Measurements from ENCODE around the gene AFF3. TPM values are rescaled to one million over a fixed set of nuclear protein-coding genes. Genes with fewer than 3 reads are reported as not detected.

AFF3 gene
- total RNA-seq, 6 experiments from 2014 or later, result 0.80 to 8.2 (median 6.8) TPM

GRCh38 chr2:99880964-99881294 is 261.5 kb downstream of the AFF3 start:
- peak overlapping the region; percentile 93 for H3K27ac Mint-ChIP-seq
- H3K4me3 Mint-ChIP-seq, result 0 out of 2 replicates have a peak overlapping the region, but pooled peaks have one; percentile 76
- DNase-seq, result no peak
- TF ChIP-seq CTCF (IDR thresholded peaks at IDR 0.05), result no peak
- 0 out of 2 replicates have a peak, but pooled peaks cover 2% of the 10 kb centered on the region for H3K9me3 Mint-ChIP-seq
- H3K36me3 Mint-ChIP-seq (ENCODE audit: low read depth), result peaks cover 10% of the 10 kb centered on the region; the same call in 1 of the 2 replicates
- H3K27me3 Mint-ChIP-seq (ENCODE audit: insufficient read depth), result no peaks in the 10 kb centered on the region; the same call in none of the 2 replicates
- H3K4me1 Mint-ChIP-seq (ENCODE audit: low read depth), result peaks cover 80% of the 10 kb centered on the region

GRCh38 chr2:99880148-99880963 is 262.0 kb downstream of the AFF3 start:
- Mint-ChIP-seq H3K4me1 (ENCODE audit: low read depth) (peaks cover 80% of the 10 kb centered on the region), H3K9me3 (0 out of 2 replicates have a peak, but pooled peaks cover 5% of the 10 kb centered on the region), H3K27ac (peak overlapping the region; percentile 93), H3K4me3 (peak overlapping the region; percentile 76), H3K36me3 (ENCODE audit: low read depth) (peaks cover 11% of the 10 kb centered on the region; the same call in 1 of the 2 replicates), H3K27me3 (ENCODE audit: insufficient read depth) (no peaks in the 10 kb centered on the region; the same call in none of the 2 replicates)
- TF ChIP-seq CTCF (IDR thresholded peaks at IDR 0.05), result no peak
- DNase-seq, result peak; percentile 86

- TF ChIP-seq CTCF (IDR thresholded peaks at IDR 0.05), result no peak
- Mint-ChIP-seq H3K27me3 (ENCODE audit: insufficient read depth) (peaks cover 2% of the 10 kb centered on the region), H3K36me3 (ENCODE audit: low read depth) (peaks cover 11% of the 10 kb centered on the region; the same call in 1 of the 2 replicates), H3K4me3 (peak overlapping the region; percentile 76), H3K9me3 (0 out of 2 replicates have a peak, but pooled peaks cover 5% of the 10 kb centered on the region), H3K27ac (peak overlapping the region; percentile 93), H3K4me1 (ENCODE audit: low read depth) (peaks cover 80% of the 10 kb centered on the region)
- no peak for DNase-seq
These were observed 262.9 kb downstream of the AFF3 start for GRCh38 chr2:99879481-99879880.

- no peak for TF ChIP-seq CTCF (IDR thresholded peaks at IDR 0.05)
- DNase-seq, result peak; percentile 76
- 0 out of 2 replicates have a peak, but pooled peaks cover 5% of the 10 kb centered on the region for H3K9me3 Mint-ChIP-seq
- H3K27ac Mint-ChIP-seq, result peak overlapping the region; percentile 93
- peak overlapping the region; percentile 73 for H3K4me3 Mint-ChIP-seq
- H3K27me3 Mint-ChIP-seq (ENCODE audit: insufficient read depth), result peaks cover 2% of the 10 kb centered on the region
- peaks cover 11% of the 10 kb centered on the region; the same call in 1 of the 2 replicates for H3K36me3 Mint-ChIP-seq (ENCODE audit: low read depth)
- peaks cover 78% of the 10 kb centered on the region for H3K4me1 Mint-ChIP-seq (ENCODE audit: low read depth)
These were observed 263.6 kb downstream of the AFF3 start for GRCh38 chr2:99878581-99879350.

GRCh38 chr2:99877963-99878362 is 264.4 kb downstream of the AFF3 start:
- H3K4me1 Mint-ChIP-seq (ENCODE audit: low read depth), result peaks cover 70% of the 10 kb centered on the region

More at GRCh38 chr2:99877963-99878362, 264.4 kb downstream of the AFF3 start:
- Mint-ChIP-seq H3K4me3 (no peak overlapping the region), H3K36me3 (ENCODE audit: low read depth) (peaks cover 11% of the 10 kb centered on the region; the same call in 1 of the 2 replicates), H3K27ac (peak overlapping the region; percentile 43; the same call in 1 of the 2 replicates), H3K9me3 (0 out of 2 replicates have a peak, but pooled peaks cover 5% of the 10 kb centered on the region), H3K27me3 (ENCODE audit: insufficient read depth) (peaks cover 5% of the 10 kb centered on the region)
- TF ChIP-seq CTCF (IDR thresholded peaks at IDR 0.05), result no peak
- DNase-seq, result no peak

All from HFFc6 (cell line).